SK-N-SH treated with all-trans-retinoic acid at 6 μM for 48 hours (cell line): Measurements from ENCODE around the gene YAF2.
A peak's percentile ranks its signal among the peaks of the same experiment; 100 is the strongest.

ENCODE experiments used
- ARNTL ChIP-seq: fragments of 450-650 bp; formaldehyde crosslinking; IDR thresholded peaks from 2 replicates; pipeline ENCODE4 v1.5.0; 2020; ENCODE audit warnings: low read depth, mild to moderate bottlenecking, moderate library complexity, borderline replicate concordance
- BACH2 ChIP-seq: fragments of 250-450 bp; sonication (Bioruptor Pico); IDR thresholded peaks from 2 replicates; pipeline ENCODE4 v1.9.0; 2021; ENCODE audit warnings: mild to moderate bottlenecking, borderline replicate concordance
- CSDC2 ChIP-seq: fragments of 250-450 bp; sonication (Bioruptor Pico); IDR thresholded peaks from 2 replicates; pipeline ENCODE4 v1.5.0; 2020; ENCODE audit warnings: mild to moderate bottlenecking, moderate library complexity
- ESRRG ChIP-seq: fragments of 250-450 bp; sonication (Bioruptor Pico); IDR thresholded peaks from 2 replicates; pipeline ENCODE4 v1.6.1; 2021; ENCODE audit warnings: mild to moderate bottlenecking
- ISL1 ChIP-seq: fragments of 250-450 bp; sonication (Bioruptor Pico); IDR thresholded peaks from 2 replicates; pipeline ENCODE4 v2.1.2; 2022; ENCODE audit warnings: mild to moderate bottlenecking, moderate library complexity
- PATZ1 ChIP-seq: fragments of 250-450 bp; sonication (Bioruptor Pico); IDR thresholded peaks from 2 replicates; pipeline ENCODE4 v1.8.0; 2020; ENCODE audit warnings: mild to moderate bottlenecking, moderate library complexity, borderline replicate concordance
- RARB ChIP-seq: fragments of 250-450 bp; sonication (Bioruptor Pico); IDR thresholded peaks from 2 replicates; pipeline ENCODE4 v1.8.0; 2021; ENCODE audit warnings: mild to moderate bottlenecking, moderate library complexity
- SNAI2 ChIP-seq: fragments of 250-450 bp; sonication (Bioruptor Pico); IDR thresholded peaks from 2 replicates; pipeline ENCODE4 v1.5.0; 2020; ENCODE audit warnings: mild to moderate bottlenecking, moderate library complexity
- TOX ChIP-seq: fragments of 250-450 bp; sonication (Bioruptor Pico); IDR thresholded peaks from 2 replicates; pipeline ENCODE4 v1.8.0; 2021; ENCODE audit warnings: mild to moderate bottlenecking, moderate library complexity, borderline replicate concordance
- ZFP3 ChIP-seq: fragments of 250-450 bp; sonication (Bioruptor Pico); IDR thresholded peaks from 2 replicates; pipeline ENCODE4 v1.5.0; 2020; ENCODE audit warnings: mild to moderate bottlenecking, moderate library complexity
- ZFP30 ChIP-seq: fragments of 450-650 bp; formaldehyde crosslinking; IDR thresholded peaks from 2 replicates; pipeline ENCODE4 v1.5.0; 2022; ENCODE audit warnings: mild to moderate bottlenecking, moderate library complexity
- TF ChIP-seq, protein P1 (sequence below): fragments of 250-450 bp; sonication (Bioruptor Pico); IDR thresholded peaks from 2 replicates; pipeline ENCODE4 v1.5.0; 2020; ENCODE audit warnings: mild to moderate bottlenecking, moderate library complexity
- TF ChIP-seq, protein P2 (sequence below): fragments of 250-450 bp; sonication (Bioruptor Pico); IDR thresholded peaks from 2 replicates; pipeline ENCODE4 v1.5.1; 2020; ENCODE audit warnings: low read depth, mild to moderate bottlenecking, moderate library complexity
- TF ChIP-seq, protein P3 (sequence below): fragments of 250-450 bp; sonication (Bioruptor Pico); IDR thresholded peaks from 2 replicates; pipeline ENCODE4 v1.8.0; 2021; ENCODE audit warnings: low read depth, mild to moderate bottlenecking, moderate library complexity, borderline replicate concordance

DNA sequence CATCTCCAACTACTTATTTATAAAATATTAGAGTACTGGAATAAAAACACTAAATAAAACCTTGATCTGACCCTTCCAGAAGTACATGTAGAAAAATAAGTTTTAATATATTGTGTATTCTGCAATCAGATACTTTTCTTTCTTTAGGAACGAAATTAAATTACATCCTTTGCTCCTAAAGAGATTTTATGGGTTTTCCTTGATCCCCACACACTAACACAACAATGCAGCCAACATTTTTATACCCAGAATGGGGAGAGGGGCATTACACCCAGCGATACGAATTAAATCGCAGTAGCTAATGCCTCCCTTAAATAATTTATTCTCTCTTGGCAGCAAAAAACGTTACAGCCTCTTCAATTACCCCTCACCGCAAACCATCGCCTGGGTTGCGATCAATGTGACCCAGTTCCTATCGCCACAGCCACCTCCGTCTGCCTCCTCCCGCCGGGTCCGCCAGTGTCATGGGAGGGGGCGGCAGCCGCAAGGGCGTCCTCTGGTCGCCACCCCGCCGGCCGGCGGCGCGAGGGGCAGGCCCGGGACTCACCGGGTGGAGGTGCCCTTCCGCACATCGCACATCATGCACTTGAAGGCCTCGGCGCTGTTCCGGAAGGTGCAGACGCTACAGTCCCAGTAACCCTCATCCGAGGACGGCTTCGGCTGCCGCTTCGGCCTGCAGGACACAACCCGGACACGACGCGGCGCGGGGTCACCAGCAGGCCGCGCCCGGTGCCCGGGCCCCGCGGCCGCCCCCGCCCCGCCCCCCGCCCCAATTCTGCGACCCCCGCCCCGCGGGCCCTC, 796 bp downstream of the YAF2 start:
- TF ChIP-seq ISL1 (CRISPR knock-in tag) (no peak), ZFP3 (CRISPR knock-in tag) (no peak), BACH2 (no peak), PATZ1 (CRISPR knock-in tag) (peak; percentile 43; the same call in 1 of the 2 replicates), SNAI2 (CRISPR knock-in tag) (no peak), ARNTL (no peak), TOX (no peak), ESRRG (CRISPR knock-in tag) (no peak), RARB (CRISPR knock-in tag) (no peak), CSDC2 (CRISPR knock-in tag) (no peak), ZFP30 (CRISPR knock-in tag) (no peak)
- TF ChIP-seq, protein P1, sequence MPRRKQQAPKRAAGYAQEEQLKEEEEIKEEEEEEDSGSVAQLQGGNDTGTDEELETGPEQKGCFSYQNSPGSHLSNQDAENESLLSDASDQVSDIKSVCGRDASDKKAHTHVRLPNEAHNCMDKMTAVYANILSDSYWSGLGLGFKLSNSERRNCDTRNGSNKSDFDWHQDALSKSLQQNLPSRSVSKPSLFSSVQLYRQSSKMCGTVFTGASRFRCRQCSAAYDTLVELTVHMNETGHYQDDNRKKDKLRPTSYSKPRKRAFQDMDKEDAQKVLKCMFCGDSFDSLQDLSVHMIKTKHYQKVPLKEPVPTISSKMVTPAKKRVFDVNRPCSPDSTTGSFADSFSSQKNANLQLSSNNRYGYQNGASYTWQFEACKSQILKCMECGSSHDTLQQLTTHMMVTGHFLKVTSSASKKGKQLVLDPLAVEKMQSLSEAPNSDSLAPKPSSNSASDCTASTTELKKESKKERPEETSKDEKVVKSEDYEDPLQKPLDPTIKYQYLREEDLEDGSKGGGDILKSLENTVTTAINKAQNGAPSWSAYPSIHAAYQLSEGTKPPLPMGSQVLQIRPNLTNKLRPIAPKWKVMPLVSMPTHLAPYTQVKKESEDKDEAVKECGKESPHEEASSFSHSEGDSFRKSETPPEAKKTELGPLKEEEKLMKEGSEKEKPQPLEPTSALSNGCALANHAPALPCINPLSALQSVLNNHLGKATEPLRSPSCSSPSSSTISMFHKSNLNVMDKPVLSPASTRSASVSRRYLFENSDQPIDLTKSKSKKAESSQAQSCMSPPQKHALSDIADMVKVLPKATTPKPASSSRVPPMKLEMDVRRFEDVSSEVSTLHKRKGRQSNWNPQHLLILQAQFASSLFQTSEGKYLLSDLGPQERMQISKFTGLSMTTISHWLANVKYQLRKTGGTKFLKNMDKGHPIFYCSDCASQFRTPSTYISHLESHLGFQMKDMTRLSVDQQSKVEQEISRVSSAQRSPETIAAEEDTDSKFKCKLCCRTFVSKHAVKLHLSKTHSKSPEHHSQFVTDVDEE (CRISPR knock-in tag): peak; percentile 13; the same call in 1 of the 2 replicates
- TF ChIP-seq, protein P2, sequence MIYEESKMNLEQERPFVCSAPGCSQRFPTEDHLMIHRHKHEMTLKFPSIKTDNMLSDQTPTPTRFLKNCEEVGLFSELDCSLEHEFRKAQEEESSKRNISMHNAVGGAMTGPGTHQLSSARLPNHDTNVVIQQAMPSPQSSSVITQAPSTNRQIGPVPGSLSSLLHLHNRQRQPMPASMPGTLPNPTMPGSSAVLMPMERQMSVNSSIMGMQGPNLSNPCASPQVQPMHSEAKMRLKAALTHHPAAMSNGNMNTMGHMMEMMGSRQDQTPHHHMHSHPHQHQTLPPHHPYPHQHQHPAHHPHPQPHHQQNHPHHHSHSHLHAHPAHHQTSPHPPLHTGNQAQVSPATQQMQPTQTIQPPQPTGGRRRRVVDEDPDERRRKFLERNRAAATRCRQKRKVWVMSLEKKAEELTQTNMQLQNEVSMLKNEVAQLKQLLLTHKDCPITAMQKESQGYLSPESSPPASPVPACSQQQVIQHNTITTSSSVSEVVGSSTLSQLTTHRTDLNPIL (CRISPR knock-in tag): no peak
- TF ChIP-seq, protein P3, sequence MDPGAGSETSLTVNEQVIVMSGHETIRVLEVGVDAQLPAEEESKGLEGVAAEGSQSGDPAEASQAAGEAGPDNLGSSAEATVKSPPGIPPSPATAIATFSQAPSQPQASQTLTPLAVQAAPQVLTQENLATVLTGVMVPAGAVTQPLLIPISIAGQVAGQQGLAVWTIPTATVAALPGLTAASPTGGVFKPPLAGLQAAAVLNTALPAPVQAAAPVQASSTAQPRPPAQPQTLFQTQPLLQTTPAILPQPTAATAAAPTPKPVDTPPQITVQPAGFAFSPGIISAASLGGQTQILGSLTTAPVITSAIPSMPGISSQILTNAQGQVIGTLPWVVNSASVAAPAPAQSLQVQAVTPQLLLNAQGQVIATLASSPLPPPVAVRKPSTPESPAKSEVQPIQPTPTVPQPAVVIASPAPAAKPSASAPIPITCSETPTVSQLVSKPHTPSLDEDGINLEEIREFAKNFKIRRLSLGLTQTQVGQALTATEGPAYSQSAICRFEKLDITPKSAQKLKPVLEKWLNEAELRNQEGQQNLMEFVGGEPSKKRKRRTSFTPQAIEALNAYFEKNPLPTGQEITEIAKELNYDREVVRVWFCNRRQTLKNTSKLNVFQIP (CRISPR knock-in tag): no peak
